ENCODE results near the gene CACNB3. TPM values are rescaled to one million over a fixed set of nuclear protein-coding genes. Genes with fewer than 3 reads are reported as not detected.
"Not testable (repeated sequence)": the region's sequence is repeated elsewhere in the genome, so short reads cannot be mapped to it uniquely, and the experiment has no call there.

Gene CACNB3
- total and polyA plus RNA-seq, 2 of the 13 experiments (the other 11 are each of a cell fraction or from before 2014, with no cell fraction given): 0.29 to 0.54 TPM

DNA sequence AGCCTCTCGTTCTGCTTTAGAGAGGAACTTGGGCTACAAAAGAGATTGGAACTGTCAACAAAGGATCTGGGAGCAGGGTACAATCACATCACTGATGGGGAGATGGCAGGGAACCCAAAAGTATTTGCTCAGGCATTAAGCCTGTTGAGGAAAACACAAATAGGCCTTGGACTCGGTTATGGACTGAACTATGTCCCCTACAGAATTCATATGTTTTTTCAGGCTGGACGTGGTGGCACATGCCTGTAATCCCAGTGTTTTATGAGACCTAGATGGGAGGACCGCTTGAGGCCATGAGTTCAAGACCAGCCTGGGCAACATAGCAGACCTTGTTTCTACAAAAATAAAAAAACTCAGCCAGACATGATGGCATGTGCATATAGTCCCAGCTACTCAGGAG lies 19.8 kb downstream of the CACNB3 start (continued):
- TF ChIP-seq, protein P1, sequence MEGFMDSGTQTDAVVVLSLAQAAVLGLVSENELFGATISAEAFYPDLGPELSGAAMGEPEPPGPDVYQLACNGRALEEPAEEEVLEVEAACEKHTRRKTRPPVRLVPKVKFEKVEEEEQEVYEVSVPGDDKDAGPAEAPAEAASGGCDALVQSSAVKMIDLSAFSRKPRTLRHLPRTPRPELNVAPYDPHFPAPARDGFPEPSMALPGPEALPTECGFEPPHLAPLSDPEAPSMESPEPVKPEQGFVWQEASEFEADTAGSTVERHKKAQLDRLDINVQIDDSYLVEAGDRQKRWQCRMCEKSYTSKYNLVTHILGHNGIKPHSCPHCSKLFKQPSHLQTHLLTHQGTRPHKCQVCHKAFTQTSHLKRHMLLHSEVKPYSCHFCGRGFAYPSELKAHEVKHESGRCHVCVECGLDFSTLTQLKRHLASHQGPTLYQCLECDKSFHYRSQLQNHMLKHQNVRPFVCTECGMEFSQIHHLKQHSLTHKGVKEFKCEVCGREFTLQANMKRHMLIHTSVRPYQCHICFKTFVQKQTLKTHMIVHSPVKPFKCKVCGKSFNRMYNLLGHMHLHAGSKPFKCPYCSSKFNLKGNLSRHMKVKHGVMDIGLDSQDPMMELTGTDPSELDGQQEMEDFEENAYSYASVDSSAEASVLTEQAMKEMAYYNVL (CRISPR knock-in tag; IDR thresholded peaks at IDR 0.05; ENCODE audit: borderline replicate concordance): no peak
- no peak for TF ChIP-seq ZNF772 (CRISPR knock-in tag; IDR thresholded peaks at IDR 0.05)
- TF ChIP-seq SALL1 (CRISPR knock-in tag; IDR thresholded peaks at IDR 0.05): peak; percentile 81
- TF ChIP-seq, protein P2, sequence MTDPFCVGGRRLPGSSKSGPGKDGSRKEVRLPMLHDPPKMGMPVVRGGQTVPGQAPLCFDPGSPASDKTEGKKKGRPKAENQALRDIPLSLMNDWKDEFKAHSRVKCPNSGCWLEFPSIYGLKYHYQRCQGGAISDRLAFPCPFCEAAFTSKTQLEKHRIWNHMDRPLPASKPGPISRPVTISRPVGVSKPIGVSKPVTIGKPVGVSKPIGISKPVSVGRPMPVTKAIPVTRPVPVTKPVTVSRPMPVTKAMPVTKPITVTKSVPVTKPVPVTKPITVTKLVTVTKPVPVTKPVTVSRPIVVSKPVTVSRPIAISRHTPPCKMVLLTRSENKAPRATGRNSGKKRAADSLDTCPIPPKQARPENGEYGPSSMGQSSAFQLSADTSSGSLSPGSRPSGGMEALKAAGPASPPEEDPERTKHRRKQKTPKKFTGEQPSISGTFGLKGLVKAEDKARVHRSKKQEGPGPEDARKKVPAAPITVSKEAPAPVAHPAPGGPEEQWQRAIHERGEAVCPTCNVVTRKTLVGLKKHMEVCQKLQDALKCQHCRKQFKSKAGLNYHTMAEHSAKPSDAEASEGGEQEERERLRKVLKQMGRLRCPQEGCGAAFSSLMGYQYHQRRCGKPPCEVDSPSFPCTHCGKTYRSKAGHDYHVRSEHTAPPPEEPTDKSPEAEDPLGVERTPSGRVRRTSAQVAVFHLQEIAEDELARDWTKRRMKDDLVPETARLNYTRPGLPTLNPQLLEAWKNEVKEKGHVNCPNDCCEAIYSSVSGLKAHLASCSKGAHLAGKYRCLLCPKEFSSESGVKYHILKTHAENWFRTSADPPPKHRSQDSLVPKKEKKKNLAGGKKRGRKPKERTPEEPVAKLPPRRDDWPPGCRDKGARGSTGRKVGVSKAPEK (CRISPR knock-in tag; IDR thresholded peaks at IDR 0.05; ENCODE audit: borderline replicate concordance): no peak
- TF ChIP-seq ZBTB42 (CRISPR knock-in tag; IDR thresholded peaks at IDR 0.05): no peak
- TF ChIP-seq ZNF83 (CRISPR knock-in tag; IDR thresholded peaks at IDR 0.05; ENCODE audit: borderline replicate concordance): no peak
- TF ChIP-seq PITX1 (CRISPR knock-in tag; IDR thresholded peaks at IDR 0.05): peak; percentile 93
- TF ChIP-seq, protein P3, sequence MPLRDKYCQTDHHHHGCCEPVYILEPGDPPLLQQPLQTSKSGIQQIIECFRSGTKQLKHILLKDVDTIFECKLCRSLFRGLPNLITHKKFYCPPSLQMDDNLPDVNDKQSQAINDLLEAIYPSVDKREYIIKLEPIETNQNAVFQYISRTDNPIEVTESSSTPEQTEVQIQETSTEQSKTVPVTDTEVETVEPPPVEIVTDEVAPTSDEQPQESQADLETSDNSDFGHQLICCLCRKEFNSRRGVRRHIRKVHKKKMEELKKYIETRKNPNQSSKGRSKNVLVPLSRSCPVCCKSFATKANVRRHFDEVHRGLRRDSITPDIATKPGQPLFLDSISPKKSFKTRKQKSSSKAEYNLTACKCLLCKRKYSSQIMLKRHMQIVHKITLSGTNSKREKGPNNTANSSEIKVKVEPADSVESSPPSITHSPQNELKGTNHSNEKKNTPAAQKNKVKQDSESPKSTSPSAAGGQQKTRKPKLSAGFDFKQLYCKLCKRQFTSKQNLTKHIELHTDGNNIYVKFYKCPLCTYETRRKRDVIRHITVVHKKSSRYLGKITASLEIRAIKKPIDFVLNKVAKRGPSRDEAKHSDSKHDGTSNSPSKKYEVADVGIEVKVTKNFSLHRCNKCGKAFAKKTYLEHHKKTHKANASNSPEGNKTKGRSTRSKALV (CRISPR knock-in tag; IDR thresholded peaks at IDR 0.05): no peak
- TF ChIP-seq ZNF451 (CRISPR knock-in tag; IDR thresholded peaks at IDR 0.05): no peak
- TF ChIP-seq ZNF337 (CRISPR knock-in tag; IDR thresholded peaks at IDR 0.05; ENCODE audit: borderline replicate concordance, low read depth): no peak
- TF ChIP-seq AGO1 (IDR thresholded peaks at IDR 0.05; ENCODE audit: low read depth, low read length, poor library complexity, severe bottlenecking): no peak

DNA sequence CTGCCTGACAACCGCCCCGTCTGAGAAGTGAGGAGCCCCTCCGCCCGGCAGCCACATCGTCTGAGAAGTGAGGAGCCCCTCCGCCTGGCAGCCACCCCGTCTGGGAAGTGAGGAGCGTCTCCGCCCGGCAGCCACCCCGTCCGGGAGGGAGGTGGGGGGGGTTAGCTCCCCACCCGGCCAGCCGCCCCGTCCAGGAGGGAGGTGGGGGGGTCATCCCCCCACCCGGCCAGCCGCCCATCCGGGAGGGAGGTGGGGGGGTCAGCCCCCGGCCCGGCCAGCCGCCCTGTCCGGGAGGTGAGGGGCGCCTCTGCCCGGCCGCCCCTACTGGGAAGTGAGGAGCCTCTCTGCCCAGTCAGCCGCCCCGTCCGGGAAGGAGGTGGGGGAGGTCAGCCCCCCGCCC lies 23.7 kb downstream of the CACNB3 start:
- H3K9me3 ChIP-seq (ENCODE audit: low read length); H3K4me3 ChIP-seq (replicated peaks in 1 of 3; ENCODE audit: insufficient read depth in 1 of 3, low read depth in 2 of 3, low read length in 3 of 3); FAIRE-seq; H2AFZ ChIP-seq (ENCODE audit: low read length); H3K27ac ChIP-seq (ENCODE audit: extremely low read length, insufficient read depth, low read length); POLR2A ChIA-PET; H3K79me2 ChIP-seq (ENCODE audit: insufficient read depth, low read length); intact Hi-C loops (cut with micrococcal nuclease; ENCODE audit: unreplicated experiment); H3K27me3 ChIP-seq (ENCODE audit: control insufficient read depth in 1 of 2, insufficient read depth in 2 of 2, low read length in 2 of 2); in situ Hi-C loops (cut with HindIII; ENCODE audit: extremely low pct_ligation_motif_present, low pct_unique_long_range_greater_than_20kb); BruUV-seq (replicated peaks); CTCF ChIA-PET (ENCODE audit: low intra/inter-chr PET ratio, low total read pairs); H3K4me2 ChIP-seq (ENCODE audit: low read depth, low read length); DNase-seq (ENCODE audit: low spot score); ATAC-seq; H3K9ac ChIP-seq (ENCODE audit: insufficient read depth, low read depth, low read length); H4K20me1 ChIP-seq (ENCODE audit: insufficient read depth, low read length): not testable (repeated sequence)
- Histone ChIP-seq H3K36me3 (replicated peaks in 1 of 2; ENCODE audit: control insufficient read depth in 1 of 2, insufficient read depth in 2 of 2, low read length in 2 of 2) (peaks cover 17 to 49% of the 10 kb centered on the region in 2 experiments; a peak in 4 of 5 replicates), H3K4me1 (ENCODE audit: insufficient read depth, low read length) (peaks cover 17% of the 10 kb centered on the region)
- WGBS (ENCODE audit: low lambda C conversion rate): no CpG with 5 or more reads among the region's 29 CpGs
